Retinal pigment epithelial cell (primary cell): ENCODE results near the gene GDA.
A peak's percentile ranks its signal among the peaks of the same experiment; 100 is the strongest.

ENCODE experiments used
- DNase-seq: peaks from one replicate; pipeline ENCODE4 v3.0.0-alpha.2; 2010; ENCODE audit warnings: low read depth
- H3K4me3 ChIP-seq: 2 replicates; pipeline ENCODE4 v1.5.1; 2011; ENCODE audit warnings: mild to moderate bottlenecking, low read length, control low read depth, moderate library complexity
- CTCF ChIP-seq: conservative IDR thresholded peaks from 2 replicates; pipeline ENCODE4 v1.5.1; 2011; ENCODE audit warnings: low read depth, low read length, control low read depth, inconsistent platforms

Gene GDA

GRCh38 chr9:72149231-72149975 is at the start of gene GDA:
TSS of gene GDA (plus strand) at chr9:72149440. CDS start at chr9:72149560, 120 bp downstream.
- DNase-seq, result no peak
- peak within 1 kb of the TSS; percentile 37 for H3K4me3 ChIP-seq
- TF ChIP-seq CTCF, result no peak

GRCh38 chr9:72102520-72102919 is 46.7 kb upstream of the GDA start:
- H3K4me3 ChIP-seq, result no peak overlapping the region
- no peak for DNase-seq
- no peak for TF ChIP-seq CTCF

- H3K4me3 ChIP-seq, result no peak overlapping the region
- TF ChIP-seq CTCF, result no peak
- DNase-seq, result no peak
Observed at GRCh38 chr9:72113056-72113455, 36.2 kb upstream of the GDA start.

GRCh38 chr9:72119853-72120252 is 29.4 kb upstream of the GDA start:
- DNase-seq, result no peak
- no peak for TF ChIP-seq CTCF
- H3K4me3 ChIP-seq, result no peak overlapping the region

- H3K4me3 ChIP-seq, result no peak overlapping the region
- DNase-seq, result no peak
- no peak for TF ChIP-seq CTCF
Observed at GRCh38 chr9:72124947-72125346, 24.3 kb upstream of the GDA start.

GRCh38 chr9:72127753-72128152 is 21.5 kb upstream of the GDA start:
- TF ChIP-seq CTCF, result no peak
- no peak overlapping the region for H3K4me3 ChIP-seq
- DNase-seq, result no peak

- no peak for TF ChIP-seq CTCF
- H3K4me3 ChIP-seq, result no peak overlapping the region
- DNase-seq, result no peak
Observed at GRCh38 chr9:72128526-72128925, 20.7 kb upstream of the GDA start.
